HEK293T (cell line): ENCODE data around the gene EEF2K.

Experiments used
- FOXA1 ChIP-seq: fragments of 450-650 bp; IDR thresholded peaks from 2 replicates; pipeline ENCODE4 v1.6.1; 2016; ENCODE audit warnings: mild to moderate bottlenecking
- SUZ12 ChIP-seq: fragments of 450-650 bp; IDR thresholded peaks from 2 replicates; pipeline ENCODE4 v1.6.1; 2016; ENCODE audit warnings: mild to moderate bottlenecking

GRCh38 chr16:22181843-22182242 lies 24.2 kb upstream of the EEF2K start:
- TF ChIP-seq FOXA1 (no peak), SUZ12 (no peak)
